Stimulated activated memory B cell treated with anti-CD40 and anti-IgM and Interleukin-4, amounts not matched to agents 10 μg/mL and 1 μg/mL and 100 μg/mL, for 72 hours (primary cell): ENCODE measurements around the gene PATZ1.

Source experiments
- ATAC-seq: fragments of 150-1000 bp; cut with Tn5 transposase; 2 replicates; pipeline ENCODE4 v1.10.0; 2021
- H3K27ac Mint-ChIP-seq: one replicate; pipeline ENCODE4 v1.8.0; 2022; ENCODE audit warnings: mild to moderate bottlenecking, mixed read lengths
- H3K27me3 Mint-ChIP-seq: one replicate; pipeline ENCODE4 v1.8.0; 2022; ENCODE audit warnings: mixed read lengths
- H3K36me3 Mint-ChIP-seq: one replicate; pipeline ENCODE4 v1.8.0; 2022; ENCODE audit warnings: mixed read lengths
- H3K4me1 Mint-ChIP-seq: one replicate; pipeline ENCODE4 v1.8.0; 2022; ENCODE audit warnings: mixed read lengths
- H3K4me3 Mint-ChIP-seq: one replicate; pipeline ENCODE4 v1.8.0; 2022; ENCODE audit warnings: mild to moderate bottlenecking, moderate library complexity, mixed read lengths
- H3K9me3 Mint-ChIP-seq: one replicate; pipeline ENCODE4 v1.8.0; 2022; ENCODE audit warnings: mixed read lengths

Gene PATZ1

GRCh38 chr22:31282748-31283468 is 63.2 kb downstream of the PATZ1 start:
- peaks cover 22% of the 10 kb centered on the region for H3K36me3 Mint-ChIP-seq
- no peak overlapping the region for H3K27ac Mint-ChIP-seq
- no peaks in the 10 kb centered on the region for H3K9me3 Mint-ChIP-seq
- H3K27me3 Mint-ChIP-seq, result no peaks in the 10 kb centered on the region
- H3K4me1 Mint-ChIP-seq, result peaks cover 29% of the 10 kb centered on the region
- ATAC-seq, result no peak
- no peak overlapping the region for H3K4me3 Mint-ChIP-seq

- no peak overlapping the region for H3K27ac Mint-ChIP-seq
- peaks cover 18% of the 10 kb centered on the region for H3K36me3 Mint-ChIP-seq
- H3K4me1 Mint-ChIP-seq, result peaks cover 18% of the 10 kb centered on the region
- ATAC-seq, result no peak
- H3K27me3 Mint-ChIP-seq, result no peaks in the 10 kb centered on the region
- no peak overlapping the region for H3K4me3 Mint-ChIP-seq
- no peaks in the 10 kb centered on the region for H3K9me3 Mint-ChIP-seq
Measured at GRCh38 chr22:31281733-31282132, 64.4 kb downstream of the PATZ1 start.

GRCh38 chr22:31279821-31280505 is 66.2 kb downstream of the PATZ1 start:
- no peak overlapping the region for H3K4me3 Mint-ChIP-seq
- ATAC-seq, result no peak
- H3K36me3 Mint-ChIP-seq, result peaks cover 17% of the 10 kb centered on the region
- no peaks in the 10 kb centered on the region for H3K9me3 Mint-ChIP-seq
- peak overlapping the region; percentile 8 for H3K27ac Mint-ChIP-seq
- no peaks in the 10 kb centered on the region for H3K4me1 Mint-ChIP-seq
- no peaks in the 10 kb centered on the region for H3K27me3 Mint-ChIP-seq

- no peak overlapping the region for H3K4me3 Mint-ChIP-seq
- no peak for ATAC-seq
- H3K27me3 Mint-ChIP-seq, result no peaks in the 10 kb centered on the region
- no peaks in the 10 kb centered on the region for H3K4me1 Mint-ChIP-seq
- H3K27ac Mint-ChIP-seq, result peak overlapping the region; percentile 8
- peaks cover 19% of the 10 kb centered on the region for H3K36me3 Mint-ChIP-seq
- H3K9me3 Mint-ChIP-seq, result no peaks in the 10 kb centered on the region
Measured at GRCh38 chr22:31279327-31279669, 66.8 kb downstream of the PATZ1 start.

- H3K36me3 Mint-ChIP-seq, result peaks cover 24% of the 10 kb centered on the region
- no peaks in the 10 kb centered on the region for H3K4me1 Mint-ChIP-seq
- ATAC-seq, result no peak
- no peaks in the 10 kb centered on the region for H3K9me3 Mint-ChIP-seq
- H3K27ac Mint-ChIP-seq, result peak overlapping the region; percentile 8
- H3K4me3 Mint-ChIP-seq, result no peak overlapping the region
- no peaks in the 10 kb centered on the region for H3K27me3 Mint-ChIP-seq
Measured at GRCh38 chr22:31278626-31279326, 67.4 kb downstream of the PATZ1 start.

GRCh38 chr22:31278151-31278621 is 68.0 kb downstream of the PATZ1 start:
- Mint-ChIP-seq H3K4me1 (no peaks in the 10 kb centered on the region), H3K4me3 (no peak overlapping the region), H3K27ac (peak overlapping the region; percentile 8)

GRCh38 chr22:31277741-31278140 is 68.4 kb downstream of the PATZ1 start:
- H3K4me3 Mint-ChIP-seq, result no peak overlapping the region
- H3K36me3 Mint-ChIP-seq, result peaks cover 18% of the 10 kb centered on the region
- H3K27ac Mint-ChIP-seq, result no peak overlapping the region
- no peaks in the 10 kb centered on the region for H3K4me1 Mint-ChIP-seq
- H3K27me3 Mint-ChIP-seq, result no peaks in the 10 kb centered on the region
- H3K9me3 Mint-ChIP-seq, result no peaks in the 10 kb centered on the region
- ATAC-seq, result no peak

More at GRCh38 chr22:31278151-31278621, 68.0 kb downstream of the PATZ1 start:
- Mint-ChIP-seq H3K27me3 (no peaks in the 10 kb centered on the region), H3K36me3 (peaks cover 22% of the 10 kb centered on the region), H3K9me3 (no peaks in the 10 kb centered on the region)
- no peak for ATAC-seq

GRCh38 chr22:31276426-31277167 is 69.5 kb downstream of the PATZ1 start:
- no peak overlapping the region for H3K4me3 Mint-ChIP-seq
- H3K27ac Mint-ChIP-seq, result no peak overlapping the region

More at GRCh38 chr22:31276426-31277167, 69.5 kb downstream of the PATZ1 start:
- no peaks in the 10 kb centered on the region for H3K4me1 Mint-ChIP-seq
- H3K9me3 Mint-ChIP-seq, result no peaks in the 10 kb centered on the region
- peaks cover 12% of the 10 kb centered on the region for H3K36me3 Mint-ChIP-seq
- peak; percentile 59 for ATAC-seq
- no peaks in the 10 kb centered on the region for H3K27me3 Mint-ChIP-seq
